ENCODE measurements around the gene IRAK3. TPM values are rescaled to one million over a fixed set of nuclear protein-coding genes. Genes with fewer than 3 reads are reported as not detected.
"Not testable (repeated sequence)": the region's sequence is repeated elsewhere in the genome, so short reads cannot be mapped to it uniquely, and the experiment has no call there.

Gene IRAK3
- total RNA-seq, 1 donor from 2014 or later: 0.32 TPM

- no peak for DNase-seq (ENCODE audit: low read depth)
These were observed 17.1 kb downstream of the IRAK3 start for GRCh38 chr12:66206141-66206540.

GRCh38 chr12:66210840-66211239 lies 21.8 kb downstream of the IRAK3 start:
- DNase-seq (ENCODE audit: low read depth): peak; percentile 11

GRCh38 chr12:66211573-66211972 lies 22.6 kb downstream of the IRAK3 start:
- DNase-seq (ENCODE audit: low read depth): not testable (repeated sequence)

- not testable (repeated sequence) for DNase-seq (ENCODE audit: low read depth)
These were observed 24.0 kb downstream of the IRAK3 start for GRCh38 chr12:66213011-66213410.

- DNase-seq (ENCODE audit: low read depth): no peak
These were observed 28.4 kb downstream of the IRAK3 start for GRCh38 chr12:66217342-66217917.

- DNase-seq (ENCODE audit: low read depth): no peak
These were observed 39.4 kb downstream of the IRAK3 start for GRCh38 chr12:66228462-66228861.

- peak; percentile 40 for DNase-seq (ENCODE audit: low read depth)
These were observed 43.2 kb downstream of the IRAK3 start for GRCh38 chr12:66232263-66232662.

GRCh38 chr12:66234037-66234693 lies 45.2 kb downstream of the IRAK3 start:
- not testable (repeated sequence) for DNase-seq (ENCODE audit: low read depth)

- peak; percentile 51 for DNase-seq (ENCODE audit: low read depth)
These were observed 46.0 kb downstream of the IRAK3 start for GRCh38 chr12:66234773-66235625.

- DNase-seq (ENCODE audit: low read depth): peak; percentile 18
These were observed 46.7 kb downstream of the IRAK3 start for GRCh38 chr12:66235626-66236281.

- not testable (repeated sequence) for DNase-seq (ENCODE audit: low read depth)
These were observed 47.3 kb downstream of the IRAK3 start for GRCh38 chr12:66236282-66236675.

GRCh38 chr12:66236969-66237368 lies 48.0 kb downstream of the IRAK3 start:
- no peak for DNase-seq (ENCODE audit: low read depth)

GRCh38 chr12:66237505-66238175 lies 48.6 kb downstream of the IRAK3 start:
- no peak for DNase-seq (ENCODE audit: low read depth)

- no peak for DNase-seq (ENCODE audit: low read depth)
These were observed 50.3 kb downstream of the IRAK3 start for GRCh38 chr12:66239295-66239694.

- DNase-seq (ENCODE audit: low read depth): no peak
These were observed 51.2 kb downstream of the IRAK3 start for GRCh38 chr12:66240096-66240820.

GRCh38 chr12:66241061-66242043 lies 52.3 kb downstream of the IRAK3 start:
- DNase-seq (ENCODE audit: low read depth): peak; percentile 61

- peak; percentile 18 for DNase-seq (ENCODE audit: low read depth)
These were observed 53.3 kb downstream of the IRAK3 start for GRCh38 chr12:66242311-66242710.

GRCh38 chr12:66243911-66244310 lies 54.9 kb downstream of the IRAK3 start:
- DNase-seq (ENCODE audit: low read depth): no peak

GRCh38 chr12:66244446-66244845 lies 55.4 kb downstream of the IRAK3 start:
- DNase-seq (ENCODE audit: low read depth): no peak

Data from myocyte (in vitro differentiated cells).